Non-pigmented ciliary epithelial cell (primary cell): ENCODE data around the gene CNST.
"Not testable (repeated sequence)": the region's sequence is repeated elsewhere in the genome, so short reads cannot be mapped to it uniquely, and the experiment has no call there.

Source experiments
- DNase-seq: peaks from one replicate; pipeline ENCODE4 v3.0.0-alpha.2; 2010; ENCODE audit warnings: low read depth

The CNST gene

GRCh38 chr1:246583448-246584185, 17.4 kb downstream of the CNST start:
- DNase-seq, result no peak

- DNase-seq, result no peak
These were observed 20.8 kb downstream of the CNST start for GRCh38 chr1:246587032-246587431.

- no peak for DNase-seq
These were observed 21.4 kb downstream of the CNST start for GRCh38 chr1:246587606-246588005.

- no peak for DNase-seq
These were observed 22.0 kb downstream of the CNST start for GRCh38 chr1:246588159-246588721.

GRCh38 chr1:246589919-246590318, 23.7 kb downstream of the CNST start:
- DNase-seq, result not testable (repeated sequence)

- no peak for DNase-seq
These were observed 24.8 kb downstream of the CNST start for GRCh38 chr1:246591047-246591446.

- DNase-seq, result no peak
These were observed 25.2 kb downstream of the CNST start for GRCh38 chr1:246591504-246591903.

GRCh38 chr1:246591958-246592357, 25.7 kb downstream of the CNST start:
- no peak for DNase-seq

GRCh38 chr1:246592695-246593094, 26.4 kb downstream of the CNST start:
- DNase-seq, result peak; percentile 55

- no peak for DNase-seq
These were observed 28.9 kb downstream of the CNST start for GRCh38 chr1:246595146-246595545.

GRCh38 chr1:246597340-246597739, 31.1 kb downstream of the CNST start:
- no peak for DNase-seq

GRCh38 chr1:246597971-246598370, 31.7 kb downstream of the CNST start:
- no peak for DNase-seq

GRCh38 chr1:246599315-246599714, 33.1 kb downstream of the CNST start:
- DNase-seq, result no peak

GRCh38 chr1:246600579-246600978, 34.3 kb downstream of the CNST start:
- no peak for DNase-seq

- no peak for DNase-seq
These were observed 35.9 kb downstream of the CNST start for GRCh38 chr1:246602194-246602593.

- DNase-seq, result not testable (repeated sequence)
These were observed 39.0 kb downstream of the CNST start for GRCh38 chr1:246605231-246605630.

GRCh38 chr1:246607462-246607861, 41.2 kb downstream of the CNST start:
- DNase-seq, result no peak

GRCh38 chr1:246608616-246609376, 42.5 kb downstream of the CNST start:
- DNase-seq, result peak; percentile 74

- no peak for DNase-seq
These were observed 43.4 kb downstream of the CNST start for GRCh38 chr1:246609632-246610031.

GRCh38 chr1:246613096-246613758, 47.0 kb downstream of the CNST start:
- DNase-seq, result no peak

- no peak for DNase-seq
These were observed 50.9 kb downstream of the CNST start for GRCh38 chr1:246617156-246617555.

- DNase-seq, result no peak
These were observed 51.5 kb downstream of the CNST start for GRCh38 chr1:246617768-246618167.
